Body of pancreas (tissue), 4 donors: ENCODE data around the gene KIF1B.
"Not testable (repeated sequence)": the region's sequence is repeated elsewhere in the genome, so short reads cannot be mapped to it uniquely, and the experiment has no call there.

Experiments
- POLR2A ChIP-seq, 3 donors: fragments of 450-650 bp; IDR thresholded peaks; one replicate each; pipeline ENCODE4 v1.6.1; 2016; ENCODE audit warnings: antibody characterized with exemption in 3 of 3, mild to moderate bottlenecking in 2 of 3
- TF ChIP-seq, protein P1 (sequence below), 7 experiments: fragments of 450-650 bp in 4 of 7; fragments of 200-600 bp in 3 of 7; sonication (generic) in 3 of 7; IDR thresholded peaks; one replicate each; pipeline ENCODE4 v1.5.1; 2016 to 2019; ENCODE audit warnings: antibody characterized with exemption in 7 of 7

- TF ChIP-seq, protein P1, sequence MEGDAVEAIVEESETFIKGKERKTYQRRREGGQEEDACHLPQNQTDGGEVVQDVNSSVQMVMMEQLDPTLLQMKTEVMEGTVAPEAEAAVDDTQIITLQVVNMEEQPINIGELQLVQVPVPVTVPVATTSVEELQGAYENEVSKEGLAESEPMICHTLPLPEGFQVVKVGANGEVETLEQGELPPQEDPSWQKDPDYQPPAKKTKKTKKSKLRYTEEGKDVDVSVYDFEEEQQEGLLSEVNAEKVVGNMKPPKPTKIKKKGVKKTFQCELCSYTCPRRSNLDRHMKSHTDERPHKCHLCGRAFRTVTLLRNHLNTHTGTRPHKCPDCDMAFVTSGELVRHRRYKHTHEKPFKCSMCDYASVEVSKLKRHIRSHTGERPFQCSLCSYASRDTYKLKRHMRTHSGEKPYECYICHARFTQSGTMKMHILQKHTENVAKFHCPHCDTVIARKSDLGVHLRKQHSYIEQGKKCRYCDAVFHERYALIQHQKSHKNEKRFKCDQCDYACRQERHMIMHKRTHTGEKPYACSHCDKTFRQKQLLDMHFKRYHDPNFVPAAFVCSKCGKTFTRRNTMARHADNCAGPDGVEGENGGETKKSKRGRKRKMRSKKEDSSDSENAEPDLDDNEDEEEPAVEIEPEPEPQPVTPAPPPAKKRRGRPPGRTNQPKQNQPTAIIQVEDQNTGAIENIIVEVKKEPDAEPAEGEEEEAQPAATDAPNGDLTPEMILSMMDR (IDR thresholded peaks at IDR 0.05) = not testable (repeated sequence)
- not testable (repeated sequence) for TF ChIP-seq POLR2A (IDR thresholded peaks at IDR 0.05)
These were observed 205.6 kb downstream of the KIF1B start for GRCh38 chr1:10415967-10416366.
